Mesangial cell (primary cell): Measurements from ENCODE around the gene APPL1. TPM values are rescaled to one million over a fixed set of nuclear protein-coding genes. Genes with fewer than 3 reads are reported as not detected.

ENCODE experiments used
- total RNA-seq: library from RNA; depleted of rRNA; stranded (reverse); fragments of >200 nt; gene quantifications from 2 replicates; pipeline ENCODE4 v1.2.3, GENCODE V29; 2015

APPL1 gene
- total RNA-seq = 25.1 and 25.4 TPM in 2 replicates

GRCh38 chr3:57227204-57227929 lies at the start of gene APPL1:
APPL1 (plus strand) TSS chr3:57227729; CDS start chr3:57227884, 155 bp downstream.

GRCh38 chr3:57199895-57200297 lies 27.6 kb upstream of the APPL1 start, which contains the start of gene HESX1:
HESX1 (minus strand) TSS chr3:57199978; CDS start chr3:57199918, 60 bp downstream.

GRCh38 chr3:57292159-57292896 lies 64.8 kb downstream of the APPL1 start, which contains the start of gene ASB14:
ASB14 (minus strand) TSS chr3:57292685; CDS start chr3:57292033, 652 bp downstream.

Other genes with a start within 250 kb of the APPL1 start
- 0.13 and 0.16 TPM in 2 replicates for gene SPATA12, start 167.1 kb upstream of the APPL1 start, total RNA-seq
- 12.9 and 31.3 TPM in 2 replicates for gene IL17RD, start 62.4 kb upstream of the APPL1 start, total RNA-seq
- gene HESX1, start 27.8 kb upstream of the APPL1 start, total RNA-seq = 1.0 and 2.6 TPM in 2 replicates
- not detected in 2 replicates for gene ASB14, start 65.0 kb downstream of the APPL1 start, total RNA-seq